Heart left ventricle (tissue), 16 donors: Measurements from ENCODE around the gene ALDH3B1. TPM values are rescaled to one million over a fixed set of nuclear protein-coding genes. Genes with fewer than 3 reads are reported as not detected.

ENCODE experiments used
- ATAC-seq, 4 donors: fragments of 200-7000 bp; cut with Tn5 transposase; one replicate each; pipeline ENCODE4 v1.9.1; 2020 to 2022; ENCODE audit warnings: moderate library complexity in 4 of 4, mild to moderate bottlenecking in 3 of 4, moderate number of reproducible peaks in 1 of 4
- DNase-seq, 5 donors: peaks; one replicate each; pipeline ENCODE4 v3.0.0-alpha.2; 2020
- H3K27ac ChIP-seq, 12 donors: fragments of 200-600 bp; sonication (generic) in 4 of 12; one replicate each; pipeline versions ENCODE4 v1.5.0 to v1.8.0; 2016 to 2022; ENCODE audit warnings: mild to moderate bottlenecking in 2 of 12
- H3K27me3 ChIP-seq, 9 donors: fragments of 200-600 bp; sonication (generic) in 2 of 9; one replicate each; pipeline versions ENCODE4 v1.5.1 to v1.8.0; 2016 to 2022; ENCODE audit warnings: mild to moderate bottlenecking in 3 of 9
- H3K36me3 ChIP-seq, 9 donors: fragments of 200-600 bp; sonication (generic) in 2 of 9; one replicate each; pipeline versions ENCODE4 v1.5.0 to v1.8.0; 2018 to 2022; ENCODE audit warnings: mild to moderate bottlenecking in 2 of 9
- H3K4me1 ChIP-seq, 12 donors: fragments of 200-600 bp; sonication (generic) in 4 of 12; one replicate each; pipeline versions ENCODE4 v1.5.0 to v1.8.0; 2016 to 2022; ENCODE audit warnings: mild to moderate bottlenecking in 3 of 12
- H3K4me3 ChIP-seq, 12 donors: fragments of 200-600 bp; sonication (generic) in 4 of 12; one replicate each; pipeline versions ENCODE4 v1.5.0 to v1.8.0; 2017 to 2022; ENCODE audit warnings: mild to moderate bottlenecking in 9 of 12, moderate library complexity in 4 of 12
- H3K9me3 ChIP-seq, 12 donors: fragments of 200-600 bp; sonication (generic) in 4 of 12; one replicate each; pipeline versions ENCODE4 v1.5.0 to v1.8.0; 2016 to 2022; ENCODE audit warnings: mild to moderate bottlenecking in 1 of 12
- POLR2A ChIP-seq, 2 donors: fragments of 450-650 bp; IDR thresholded peaks; one replicate each; pipeline ENCODE4 v1.6.1; 2017; ENCODE audit warnings: antibody characterized with exemption in 2 of 2, mild to moderate bottlenecking in 2 of 2, moderate library complexity in 2 of 2
- WGBS, 4 donors: extraction: QIAGEN DNeasy Blood & Tissue Kit in 2 of 4; methylation state at CpG; one replicate each; pipeline versions ENCODE4 v1.1.5 to v1.1.7; 2013 to 2018; 5-methylcytosine and 5-hydroxymethylcytosine counted together
- intact Hi-C, 10 donors: fragments of 100-400 bp; cut with DNase I; formaldehyde crosslinking; loops; one replicate each; pipeline versions ENCODE4 v1.11.1 to v1.14.2; 2022
- polyA plus RNA-seq, 2 donors: library from polyadenylated mRNA; stranded (reverse); fragments of 200-250 nt; gene quantifications; one replicate each; pipeline ENCODE4 v1.2.3, GENCODE V29; 2013
- total RNA-seq, 9 donors: library from RNA; depleted of rRNA in 2 of 9; stranded (reverse); fragments of >200 nt in 2 of 9; fragmentation: NEBNext Ultra II Directional in 3 of 9; extraction: Animal tissue kit (Norgen Biotek cat#: 25700) in 3 of 9; gene quantifications; one replicate each; pipeline versions ENCODE4 v1.1.0 to v1.2.4, GENCODE V29; 2016 to 2023
- TF ChIP-seq, protein P1 (sequence below), 12 donors: fragments of 200-600 bp; sonication (generic) in 4 of 12; IDR thresholded peaks; one replicate each; pipeline versions ENCODE4 v1.5.0 to v1.8.0; 2018 to 2022; ENCODE audit warnings: antibody characterized with exemption in 12 of 12, mild to moderate bottlenecking in 5 of 12
- donor health status: ischemic (EF 13 %, LVEDD 7.1; RV severe dilation, severe dysfunction).
- donor health status: healthy with polysubstance abuse.
- donor health status: DM: no; HTN: yes; CAD: no.
- donor health status: DM: no; HTN: no; CAD: no.
- donor health status: ischemic (EF 25% LVEDD 6.9; RV normal size, moderate dysfunction).
- donor health status: ischemic (EF 25% LVEDD 5.7; RV mildly dilated, moderate dysfunction).
- donor health status: healthy.
- donor health status: DM: yes; HTN: yes; CAD: no.
- donor health status: ischemic (EF 35%, LVEDD 5.7; RV mildly dilated, moderate dysfunction).
- donor health status: nonischemic (EF 11% LVEDD 7.7; RV severe dilation, severe dysfunction).
- donor health status: DM: yes; HTN: yes; CAD: no.
- donor health status: PGD.
- donor health status: ischemic (EF 29% LVEDD 5.4; RV normal size, mild dysfunction).
- donor health status: nonischemic (EF 23%, LVEDD 6.1; RV moderate dilation, normal function).

ALDH3B1 gene
- total and polyA plus RNA-seq, 11 donors, result 2.3 to 25.4 (median 4.4) TPM

DNA sequence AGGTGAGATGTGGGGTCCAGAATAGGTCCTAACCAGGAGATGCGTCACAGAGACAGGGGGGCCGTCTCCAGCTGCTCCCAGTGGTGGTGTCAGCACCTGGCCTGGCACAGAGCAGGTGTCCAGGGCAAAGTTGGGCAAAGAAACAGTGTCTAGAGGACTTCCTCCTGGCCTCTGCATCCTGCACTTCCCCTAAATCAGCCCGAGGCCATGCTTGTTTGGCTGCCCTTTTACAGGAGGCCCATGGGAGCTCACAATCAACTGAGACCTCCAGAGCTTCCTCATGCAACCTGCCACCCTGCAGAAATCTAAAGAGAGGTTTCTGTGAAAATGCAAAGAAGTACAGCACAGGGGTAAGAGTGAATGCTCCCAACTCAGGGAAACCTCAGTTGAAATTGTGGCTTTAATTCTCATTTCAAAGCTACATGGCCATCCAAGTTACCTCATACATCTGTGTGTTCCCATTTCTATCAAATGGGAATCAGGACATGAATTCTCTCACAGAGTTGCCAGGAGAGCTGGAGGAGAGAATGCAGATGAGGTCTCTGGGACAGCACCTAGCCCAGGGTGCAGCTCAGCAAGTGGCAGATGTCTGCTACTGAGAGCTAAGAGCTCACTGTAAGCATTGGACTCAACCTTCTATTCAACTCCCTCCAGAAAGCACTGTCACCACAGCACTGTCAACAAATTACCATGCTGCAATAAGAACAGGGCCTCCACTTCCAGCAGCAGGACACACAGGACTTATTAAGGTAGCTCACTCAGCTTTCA lies 61.3 kb downstream of the ALDH3B1 start:
- ATAC-seq (no peak), DNase-seq (no peak)
- H3K36me3 ChIP-seq, result peaks cover 0 to 81% (median 66%) of the 10 kb centered on the region in 9 donors
- no peaks in the 10 kb centered on the region for H3K9me3 ChIP-seq
- no peak for TF ChIP-seq POLR2A (IDR thresholded peaks at IDR 0.05)
- TF ChIP-seq, protein P1, sequence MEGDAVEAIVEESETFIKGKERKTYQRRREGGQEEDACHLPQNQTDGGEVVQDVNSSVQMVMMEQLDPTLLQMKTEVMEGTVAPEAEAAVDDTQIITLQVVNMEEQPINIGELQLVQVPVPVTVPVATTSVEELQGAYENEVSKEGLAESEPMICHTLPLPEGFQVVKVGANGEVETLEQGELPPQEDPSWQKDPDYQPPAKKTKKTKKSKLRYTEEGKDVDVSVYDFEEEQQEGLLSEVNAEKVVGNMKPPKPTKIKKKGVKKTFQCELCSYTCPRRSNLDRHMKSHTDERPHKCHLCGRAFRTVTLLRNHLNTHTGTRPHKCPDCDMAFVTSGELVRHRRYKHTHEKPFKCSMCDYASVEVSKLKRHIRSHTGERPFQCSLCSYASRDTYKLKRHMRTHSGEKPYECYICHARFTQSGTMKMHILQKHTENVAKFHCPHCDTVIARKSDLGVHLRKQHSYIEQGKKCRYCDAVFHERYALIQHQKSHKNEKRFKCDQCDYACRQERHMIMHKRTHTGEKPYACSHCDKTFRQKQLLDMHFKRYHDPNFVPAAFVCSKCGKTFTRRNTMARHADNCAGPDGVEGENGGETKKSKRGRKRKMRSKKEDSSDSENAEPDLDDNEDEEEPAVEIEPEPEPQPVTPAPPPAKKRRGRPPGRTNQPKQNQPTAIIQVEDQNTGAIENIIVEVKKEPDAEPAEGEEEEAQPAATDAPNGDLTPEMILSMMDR (IDR thresholded peaks at IDR 0.05), result no peak
- intact Hi-C loops, result loop anchor here in 4 of 10 donors (10.0 kb wide), 1 partner anchor 133 kb away; no protein-coding TSS in a partner anchor
- no peak overlapping the region for H3K27ac ChIP-seq
- no peaks in the 10 kb centered on the region for H3K27me3 ChIP-seq
- WGBS, 4 donors, result 74 to 90% (median 81%) methylated on average over 3 of the region's 3 CpGs
- no peaks in the 10 kb centered on the region for H3K4me1 ChIP-seq
- no peak overlapping the region for H3K4me3 ChIP-seq

DNA sequence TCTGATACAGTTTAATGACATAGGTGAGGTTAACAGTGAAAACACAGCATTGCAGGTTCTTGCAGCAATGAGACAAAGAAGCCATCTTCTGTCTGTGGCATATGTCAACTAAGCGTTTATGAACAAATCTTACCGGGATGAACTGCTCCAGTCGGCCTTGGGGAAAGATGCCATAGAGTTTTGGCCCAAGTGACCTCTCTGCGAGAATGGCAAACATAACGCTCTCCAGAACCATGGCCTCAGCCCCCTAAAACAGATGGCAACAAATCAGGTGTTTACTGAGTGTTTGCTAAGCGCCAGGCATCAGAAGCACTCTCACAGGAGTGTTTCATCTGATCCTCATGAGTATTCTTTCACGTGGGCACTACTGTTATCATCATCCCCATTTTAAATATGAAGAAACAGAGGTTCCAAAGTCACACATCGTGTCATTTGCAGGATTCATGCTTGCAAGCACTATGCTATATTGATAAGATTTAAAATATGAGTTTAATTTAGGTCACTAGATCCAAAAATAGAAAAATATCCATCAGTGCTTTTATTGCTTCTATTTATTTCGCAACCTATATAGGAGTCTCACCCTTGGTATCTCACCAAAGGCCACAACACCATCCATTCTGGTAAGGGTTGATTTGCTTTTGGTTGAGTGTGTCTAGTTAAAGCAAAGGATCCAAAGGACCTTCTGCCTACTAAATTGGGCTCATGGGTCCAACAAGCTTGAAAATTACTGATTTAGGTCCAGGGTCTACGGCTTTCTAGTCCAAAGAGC lies 64.6 kb downstream of the ALDH3B1 start:
- Histone ChIP-seq H3K9me3 (no peaks in the 10 kb centered on the region), H3K36me3 (peaks cover 0 to 52% (median 36%) of the 10 kb centered on the region in 9 donors), H3K4me1 (peaks cover 0 to 5% (median 0%) of the 10 kb centered on the region in 12 donors), H3K27me3 (no peaks in the 10 kb centered on the region), H3K27ac (no peak overlapping the region), H3K4me3 (no peak overlapping the region)
- DNase-seq (no peak), ATAC-seq (no peak)
- TF ChIP-seq, protein P1 (IDR thresholded peaks at IDR 0.05), result no peak
- TF ChIP-seq POLR2A (IDR thresholded peaks at IDR 0.05), result no peak
- intact Hi-C loops, result loop anchor here in 4 of 10 donors (10.0 kb wide), 1 partner anchor 130 kb away; no protein-coding TSS in a partner anchor
- 74 to 80% (median 77%) methylated on average over 10 of the region's 10 CpGs for WGBS, 4 donors

DNA sequence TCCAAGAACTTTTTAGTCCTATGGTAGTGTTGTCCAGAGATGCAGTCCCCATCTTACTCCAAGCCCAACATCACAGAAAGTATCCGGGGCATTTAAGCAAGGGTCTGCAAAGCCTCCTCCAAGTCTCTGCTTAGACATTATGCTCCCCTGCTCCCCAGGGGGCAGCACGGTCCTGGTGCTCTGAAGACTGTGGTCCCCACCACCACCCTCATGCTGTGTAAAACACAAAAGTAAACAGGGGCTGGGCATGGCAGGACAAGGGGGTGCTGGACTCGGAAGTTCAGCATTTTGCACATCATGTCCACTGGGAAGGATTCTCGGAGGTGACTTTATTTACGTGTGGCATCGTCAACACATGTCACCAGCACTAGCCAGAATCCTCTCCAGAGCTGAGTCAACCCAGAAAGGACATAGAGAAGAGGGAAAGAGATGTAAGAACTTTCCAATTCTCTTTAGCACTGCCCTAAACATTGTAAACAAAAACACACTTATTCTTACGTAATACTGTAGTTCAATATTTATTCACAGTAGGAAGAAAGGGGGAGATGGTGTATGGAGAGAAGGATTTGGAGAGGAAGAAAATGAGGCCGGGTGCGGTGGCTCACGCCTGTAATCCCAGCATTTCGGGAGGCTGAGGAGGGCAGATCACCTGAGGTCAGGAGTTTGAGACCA lies 66.4 kb downstream of the ALDH3B1 start:
- 83 to 87% (median 85%) methylated on average over 11 of the region's 11 CpGs for WGBS, 4 donors
- H3K9me3 ChIP-seq, result no peaks in the 10 kb centered on the region
- no peaks in the 10 kb centered on the region for H3K27me3 ChIP-seq
- no peak overlapping the region for H3K4me3 ChIP-seq
- H3K4me1 ChIP-seq, result peaks cover 0 to 5% (median 0%) of the 10 kb centered on the region in 12 donors
- peaks cover 0 to 51% (median 32%) of the 10 kb centered on the region in 9 donors for H3K36me3 ChIP-seq
- intact Hi-C loops, result loop anchor here in 4 of 10 donors (10.0 kb wide), 1 partner anchor 128 kb away; no protein-coding TSS in a partner anchor
- no peak for DNase-seq
- ATAC-seq, result no peak
- no peak overlapping the region for H3K27ac ChIP-seq
- TF ChIP-seq, protein P1 (IDR thresholded peaks at IDR 0.05), result peak in 5 of 12 donors; percentile 16 to 25 (median 21)
- TF ChIP-seq POLR2A (IDR thresholded peaks at IDR 0.05), result no peak
